Vagina (tissue), 2 donors: ENCODE data around the gene KDELR1. TPM values are rescaled to one million over a fixed set of nuclear protein-coding genes. Genes with fewer than 3 reads are reported as not detected.

Source experiments
- DNase-seq, 2 donors: peaks; one replicate each; pipeline ENCODE4 v3.0.0-alpha.2; 2017; ENCODE audit errors: extremely low spot score in 2 of 2
- H3K27ac ChIP-seq: fragments of 200-600 bp; sonication (generic); one replicate; pipeline ENCODE4 v1.5.1; 2019
- H3K27me3 ChIP-seq: fragments of 200-600 bp; sonication (generic); one replicate; pipeline ENCODE4 v1.5.1; 2019
- H3K36me3 ChIP-seq, 2 donors: fragments of 200-600 bp; sonication (generic); one replicate each; pipeline ENCODE4 v1.5.1; 2017 to 2019
- H3K4me1 ChIP-seq: fragments of 200-600 bp; sonication (generic); one replicate; pipeline ENCODE4 v1.5.1; 2019
- H3K4me3 ChIP-seq, 2 donors: fragments of 200-600 bp; sonication (generic); 1 replicate in 1 of 2; 2 replicates in 1 of 2; pipeline ENCODE4 v1.5.1; 2016 to 2019
- H3K9me3 ChIP-seq: fragments of 200-600 bp; sonication (generic); one replicate; pipeline ENCODE4 v1.5.1; 2019
- CTCF ChIP-seq, 3 experiments: fragments of 450-650 bp in 2 of 3; fragments of 200-600 bp in 1 of 3; sonication (generic) in 1 of 3; IDR thresholded peaks; one replicate each; pipeline ENCODE4 v1.5.1; 2017 to 2019; ENCODE audit warnings: antibody characterized with exemption in 3 of 3, mild to moderate bottlenecking in 2 of 3, moderate library complexity in 2 of 3
- POLR2A ChIP-seq, 2 donors: fragments of 450-650 bp; IDR thresholded peaks; one replicate each; pipeline ENCODE4 v1.6.1; 2017; ENCODE audit warnings: antibody characterized with exemption in 2 of 2, mild to moderate bottlenecking in 2 of 2, moderate library complexity in 2 of 2
- POLR2AphosphoS5 ChIP-seq, 2 donors: sonication (generic); formaldehyde crosslinking; IDR thresholded peaks; one replicate each; pipeline ENCODE4 v1.9.0; 2017; ENCODE audit warnings: antibody characterized with exemption in 2 of 2, mild to moderate bottlenecking in 2 of 2, low read depth in 1 of 2; ENCODE audit not compliant: insufficient read depth in 1 of 2
- intact Hi-C: fragments of 100-400 bp; cut with DNase I; formaldehyde crosslinking; loops from one replicate; pipeline ENCODE4 v1.15.1; 2023
- total RNA-seq: library from RNA; depleted of rRNA; stranded (reverse); fragments of >200 nt; gene quantifications from one replicate; pipeline ENCODE4 v1.2.3, GENCODE V29; 2016

Gene KDELR1
- total RNA-seq, 1 donor from 2014 or later: 90.8 TPM

GRCh38 chr19:48421548-48421947 lies 30.2 kb upstream of the KDELR1 start:
- Histone ChIP-seq H3K36me3 (no peaks in the 10 kb centered on the region), H3K4me3 (no peak overlapping the region), H3K9me3 (no peaks in the 10 kb centered on the region), H3K4me1 (no peaks in the 10 kb centered on the region), H3K27me3 (no peaks in the 10 kb centered on the region), H3K27ac (no peak overlapping the region)
- TF ChIP-seq POLR2A (IDR thresholded peaks at IDR 0.05) (no peak), POLR2AphosphoS5 (IDR thresholded peaks at IDR 0.05; ENCODE audit: insufficient read depth in 1 of 2, low read depth in 1 of 2) (peak in 1 of 2 donors; percentile 16)
- intact Hi-C loops: no loop called here
- DNase-seq: no peak

GRCh38 chr19:48419158-48419920 lies 28.0 kb upstream of the KDELR1 start:
- H3K4me3 ChIP-seq: no peak overlapping the region
- DNase-seq: no peak
- H3K9me3 ChIP-seq: no peaks in the 10 kb centered on the region
- H3K36me3 ChIP-seq: no peaks in the 10 kb centered on the region
- H3K4me1 ChIP-seq: peaks cover 13% of the 10 kb centered on the region
- no peak overlapping the region for H3K27ac ChIP-seq
- no peak for TF ChIP-seq CTCF (IDR thresholded peaks at IDR 0.05)
- no peak for TF ChIP-seq POLR2A (IDR thresholded peaks at IDR 0.05)
- TF ChIP-seq POLR2AphosphoS5 (IDR thresholded peaks at IDR 0.05; ENCODE audit: insufficient read depth in 1 of 2, low read depth in 1 of 2): no peak
- no peaks in the 10 kb centered on the region for H3K27me3 ChIP-seq
- intact Hi-C loops: no loop called here

- intact Hi-C loops: no loop called here
- no peak for TF ChIP-seq POLR2AphosphoS5 (IDR thresholded peaks at IDR 0.05; ENCODE audit: insufficient read depth in 1 of 2, low read depth in 1 of 2)
- TF ChIP-seq CTCF (IDR thresholded peaks at IDR 0.05): no peak
- TF ChIP-seq POLR2A (IDR thresholded peaks at IDR 0.05): no peak
- DNase-seq: no peak
- Histone ChIP-seq H3K27ac (no peak overlapping the region), H3K9me3 (no peaks in the 10 kb centered on the region), H3K4me1 (peaks cover 13% of the 10 kb centered on the region), H3K36me3 (no peaks in the 10 kb centered on the region), H3K4me3 (no peak overlapping the region), H3K27me3 (no peaks in the 10 kb centered on the region)
Measured at GRCh38 chr19:48418317-48419064, 27.1 kb upstream of the KDELR1 start.

- Histone ChIP-seq H3K4me1 (peaks cover 13% of the 10 kb centered on the region), H3K27ac (no peak overlapping the region), H3K27me3 (no peaks in the 10 kb centered on the region), H3K9me3 (no peaks in the 10 kb centered on the region), H3K4me3 (no peak overlapping the region), H3K36me3 (no peaks in the 10 kb centered on the region)
- intact Hi-C loops: no loop called here
- TF ChIP-seq POLR2A (IDR thresholded peaks at IDR 0.05) (no peak), POLR2AphosphoS5 (IDR thresholded peaks at IDR 0.05; ENCODE audit: insufficient read depth in 1 of 2, low read depth in 1 of 2) (no peak), CTCF (IDR thresholded peaks at IDR 0.05) (no peak)
- DNase-seq: no peak
Measured at GRCh38 chr19:48417421-48417820, 26.1 kb upstream of the KDELR1 start.

GRCh38 chr19:48415806-48416221 lies 24.5 kb upstream of the KDELR1 start:
- TF ChIP-seq POLR2AphosphoS5 (IDR thresholded peaks at IDR 0.05; ENCODE audit: insufficient read depth in 1 of 2, low read depth in 1 of 2) (no peak), POLR2A (IDR thresholded peaks at IDR 0.05) (no peak), CTCF (IDR thresholded peaks at IDR 0.05) (no peak)
- Histone ChIP-seq H3K27me3 (no peaks in the 10 kb centered on the region), H3K4me1 (peaks cover 13% of the 10 kb centered on the region), H3K36me3 (no peaks in the 10 kb centered on the region), H3K27ac (no peak overlapping the region), H3K9me3 (no peaks in the 10 kb centered on the region), H3K4me3 (no peak overlapping the region)
- intact Hi-C loops: no loop called here
- DNase-seq: no peak
